HG03342 (cell line): Measurements from ENCODE around the gene TIGD6.
"Not testable (repeated sequence)": the region's sequence is repeated elsewhere in the genome, so short reads cannot be mapped to it uniquely, and the experiment has no call there.

Experiments
- ATAC-seq: cut with Tn5 transposase; IDR thresholded peaks from one replicate; pipeline ENCODE4 v1.9.1; 2021; ENCODE audit warnings: mild to moderate bottlenecking, moderate library complexity; ENCODE audit not compliant: unreplicated experiment

TIGD6 gene

DNA sequence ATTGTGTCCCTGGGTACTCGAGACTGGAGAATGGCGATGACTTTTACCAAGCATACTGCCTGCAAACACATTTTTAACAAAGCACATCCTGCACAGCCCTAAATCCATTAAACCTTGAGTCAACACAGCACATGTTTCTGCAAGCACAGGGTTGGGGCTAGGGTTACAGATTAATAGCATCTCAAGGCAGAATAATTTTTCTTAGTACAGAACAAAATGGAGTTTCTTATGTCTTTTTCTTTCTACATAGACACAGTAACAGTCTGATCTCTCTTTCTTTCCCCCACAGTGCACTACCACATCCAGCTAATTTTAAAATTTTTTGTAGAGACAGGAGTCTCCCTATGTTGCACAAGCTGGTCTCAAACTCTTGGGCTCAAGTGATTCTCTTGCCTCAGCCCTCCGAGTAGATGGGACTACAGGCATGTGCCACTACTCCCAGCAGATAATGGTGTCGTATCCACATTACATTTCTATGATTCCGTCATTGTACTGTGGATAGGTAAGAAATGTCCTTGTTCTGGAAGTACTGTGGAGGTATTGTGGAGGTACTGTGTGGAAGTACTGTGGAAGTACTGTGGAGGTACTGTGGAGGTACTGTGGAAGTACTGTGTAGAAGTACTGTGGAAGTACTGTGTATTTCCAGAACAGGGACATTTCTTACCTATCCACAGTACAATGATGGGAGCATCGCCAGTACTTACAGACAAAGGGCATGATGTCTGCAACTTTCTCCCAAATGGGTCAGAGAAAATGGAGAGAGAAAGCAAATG lies 57.1 kb downstream of the TIGD6 start:
- not testable (repeated sequence) for ATAC-seq
